SH-SY5Y (cell line): ENCODE data around the gene PDK2.

Experiments
- GATA2 ChIP-seq: IDR thresholded peaks from 2 replicates; pipeline ENCODE4 v1.6.1; 2011; ENCODE audit warnings: mild to moderate bottlenecking, low read depth, low read length
- GATA3 ChIP-seq: IDR thresholded peaks from 2 replicates; pipeline ENCODE4 v1.6.1; 2011; ENCODE audit warnings: low read depth, mild to moderate bottlenecking, low read length, moderate library complexity

GRCh38 chr17:50154604-50155003, 59.5 kb downstream of the PDK2 start:
- TF ChIP-seq GATA3 (no peak), GATA2 (no peak)
